Caco-2 (cell line): ENCODE measurements around the gene ARHGAP45. TPM values are rescaled to one million over a fixed set of nuclear protein-coding genes. Genes with fewer than 3 reads are reported as not detected.

Experiments
- BruUV-seq: library from RNA; stranded (reverse); fragments of 400-500 nt; replicated peaks from 2 replicates; lab custom pipeline; 2021; lab: Mats Ljungman, UMichigan
- CTCF ChIA-PET: fragments of 300-600 bp; sonication (Branson Sonifier 250); formaldehyde crosslinking; loops from one replicate; lab custom pipeline; 2022; ENCODE audit warnings: antibody characterized with exemption; lab: Charles Lee
- POLR2A ChIA-PET: fragments of 300-600 bp; sonication (Branson Sonifier 250); formaldehyde crosslinking; loops from one replicate; lab custom pipeline; 2022; ENCODE audit warnings: antibody characterized with exemption; lab: Charles Lee
- DNase-seq, 2 experiments: peaks; one replicate each; pipeline versions ENCODE4 v3.0.0 to v3.0.0-alpha.2; 2020 to 2022
- H3K27me3 ChIP-seq: replicated peaks from 2 replicates; pipeline ENCODE4 v1.6.0; 2011; ENCODE audit warnings: low read length; ENCODE audit not compliant: control insufficient read depth, insufficient read depth
- H3K36me3 ChIP-seq: 2 replicates; pipeline ENCODE4 v1.5.1; 2011; ENCODE audit warnings: low read length; ENCODE audit not compliant: control insufficient read depth, insufficient read depth
- H3K4me1 ChIP-seq: fragments of 250-450 bp; sonication (Bioruptor Pico); 2 replicates; pipeline ENCODE4 v1.5.1; 2020; ENCODE audit warnings: mild to moderate bottlenecking
- H3K4me3 ChIP-seq: 2 replicates; pipeline ENCODE4 v1.5.1; 2011; ENCODE audit warnings: low read depth, mild to moderate bottlenecking, control low read depth, low read length
- H3K9me3 ChIP-seq: fragments of 250-450 bp; sonication (Bioruptor Pico); 2 replicates; pipeline ENCODE4 v1.5.1; 2020; ENCODE audit warnings: mild to moderate bottlenecking, moderate library complexity
- H3K27ac Mint-ChIP-seq: one replicate; pipeline ENCODE4 v1.8.0; 2022; ENCODE audit warnings: mixed read lengths; ENCODE audit not compliant: unreplicated experiment
- H3K27me3 Mint-ChIP-seq: one replicate; pipeline ENCODE4 v1.8.0; 2022; ENCODE audit warnings: mixed read lengths; ENCODE audit not compliant: insufficient read depth, unreplicated experiment
- H3K36me3 Mint-ChIP-seq: one replicate; pipeline ENCODE4 v1.8.0; 2022; ENCODE audit warnings: mild to moderate bottlenecking, mixed read lengths; ENCODE audit not compliant: insufficient read depth, unreplicated experiment
- H3K4me1 Mint-ChIP-seq: one replicate; pipeline ENCODE4 v1.8.0; 2022; ENCODE audit warnings: low read depth, mixed read lengths; ENCODE audit not compliant: unreplicated experiment
- H3K4me3 Mint-ChIP-seq: one replicate; pipeline ENCODE4 v1.8.0; 2022; ENCODE audit warnings: mild to moderate bottlenecking, moderate library complexity, mixed read lengths; ENCODE audit not compliant: unreplicated experiment
- H3K9me3 Mint-ChIP-seq: one replicate; pipeline ENCODE4 v1.8.0; 2022; ENCODE audit warnings: mixed read lengths; ENCODE audit not compliant: unreplicated experiment
- intact Hi-C: fragments of 100-400 bp; cut with micrococcal nuclease; formaldehyde crosslinking; loops from one replicate; pipeline ENCODE4 v1.10.0; 2022; ENCODE audit not compliant: unreplicated experiment
- total RNA-seq: library from RNA; stranded (reverse); gene quantifications from 2 replicates; pipeline ENCODE4 v1.2.3, GENCODE V29; 2022
- TF ChIP-seq, protein P1 (sequence below), 2 experiments: fragments of 200-600 bp in 1 of 2; IDR thresholded peaks; 1 replicate in 1 of 2; 2 replicates in 1 of 2; pipeline versions ENCODE4 v1.5.1 to v1.8.0; 2011 to 2022; ENCODE audit warnings: antibody characterized with exemption in 1 of 2, control low read depth in 1 of 2, inconsistent platforms in 1 of 2, low read depth in 1 of 2, low read length in 1 of 2, mild to moderate bottlenecking in 1 of 2, moderate library complexity in 1 of 2; ENCODE audit not compliant: insufficient read depth in 1 of 2, severe bottlenecking in 1 of 2, unreplicated experiment in 1 of 2

The ARHGAP45 gene
- total RNA-seq, 1 experiment from 2014 or later = 38.6 TPM

DNA sequence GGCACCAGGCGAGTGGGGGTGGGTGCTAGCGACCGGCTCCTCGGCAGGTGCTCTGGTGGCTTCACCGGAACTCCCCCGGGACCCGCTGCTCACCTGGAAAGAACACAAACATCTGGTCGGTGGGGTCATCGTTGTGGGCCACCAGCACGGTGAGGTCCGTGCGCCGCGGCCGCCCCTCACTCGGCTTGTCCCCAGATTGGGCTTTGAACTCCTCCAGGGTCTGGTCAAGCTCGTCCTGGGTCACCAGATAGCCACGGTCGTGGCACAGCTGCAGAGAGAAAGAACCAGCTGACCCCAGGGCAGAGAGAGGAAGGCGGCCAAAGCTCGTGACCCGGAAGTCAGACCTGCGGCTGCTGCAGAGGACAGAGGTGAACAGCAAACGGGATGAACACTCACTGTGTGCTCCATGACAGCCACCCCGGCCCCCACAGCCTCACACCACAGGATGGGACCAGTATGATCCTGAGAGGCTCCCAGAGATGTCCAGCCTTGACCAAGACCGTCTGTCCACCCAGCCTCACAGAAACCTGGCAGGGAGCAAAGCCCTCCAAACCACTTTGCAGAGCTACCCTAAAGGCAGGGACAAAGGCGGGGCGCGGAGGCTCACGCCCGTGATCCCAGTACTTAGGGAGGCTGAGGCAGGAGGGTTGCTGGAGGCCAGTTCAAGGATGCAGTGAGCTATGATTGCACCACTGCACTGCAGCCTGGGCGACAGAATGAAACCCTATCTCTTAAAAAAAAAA is 27.0 kb downstream of the ARHGAP45 start:
- H3K4me1 Mint-ChIP-seq = peaks cover 15% of the 10 kb centered on the region
- no peaks in the 10 kb centered on the region for H3K36me3 ChIP-seq
- H3K27ac Mint-ChIP-seq = peak overlapping the region; percentile 85

DNA sequence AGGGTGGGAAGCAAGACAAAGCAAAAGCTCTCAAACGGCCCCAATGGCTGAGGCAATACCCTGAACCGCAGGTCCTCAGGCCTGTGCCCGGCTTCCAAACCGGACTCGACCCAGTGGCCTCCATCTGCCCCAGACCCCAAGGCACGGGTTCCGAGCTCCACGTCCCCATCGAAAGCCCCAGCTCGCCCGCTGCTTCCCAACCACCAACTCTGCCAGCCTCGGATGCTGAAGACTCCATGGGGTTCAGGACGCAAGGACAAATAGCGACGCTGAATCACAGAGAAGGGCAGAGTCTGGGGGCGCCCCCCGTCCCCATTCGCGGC is 27.6 kb downstream of the ARHGAP45 start:
- Mint-ChIP-seq H3K27me3 (no peaks in the 10 kb centered on the region), H3K36me3 (peaks cover 39% of the 10 kb centered on the region), H3K4me3 (peak overlapping the region; percentile 91), H3K4me1 (peaks cover 17% of the 10 kb centered on the region), H3K27ac (peak overlapping the region; percentile 85), H3K9me3 (no peaks in the 10 kb centered on the region)
- no peaks in the 10 kb centered on the region for H3K27me3 ChIP-seq
- no peaks in the 10 kb centered on the region for H3K9me3 ChIP-seq
- intact Hi-C loops = no loop called here
- peak overlapping the region; percentile 99 for H3K4me3 ChIP-seq
- peaks cover 27% of the 10 kb centered on the region for H3K4me1 ChIP-seq
- CTCF ChIA-PET = interaction anchor here (0.7 kb wide), 1 partner anchor 150 kb away, joined by 3 read pairs; no protein-coding TSS in a partner anchor
- no peak for DNase-seq
- TF ChIP-seq, protein P1, sequence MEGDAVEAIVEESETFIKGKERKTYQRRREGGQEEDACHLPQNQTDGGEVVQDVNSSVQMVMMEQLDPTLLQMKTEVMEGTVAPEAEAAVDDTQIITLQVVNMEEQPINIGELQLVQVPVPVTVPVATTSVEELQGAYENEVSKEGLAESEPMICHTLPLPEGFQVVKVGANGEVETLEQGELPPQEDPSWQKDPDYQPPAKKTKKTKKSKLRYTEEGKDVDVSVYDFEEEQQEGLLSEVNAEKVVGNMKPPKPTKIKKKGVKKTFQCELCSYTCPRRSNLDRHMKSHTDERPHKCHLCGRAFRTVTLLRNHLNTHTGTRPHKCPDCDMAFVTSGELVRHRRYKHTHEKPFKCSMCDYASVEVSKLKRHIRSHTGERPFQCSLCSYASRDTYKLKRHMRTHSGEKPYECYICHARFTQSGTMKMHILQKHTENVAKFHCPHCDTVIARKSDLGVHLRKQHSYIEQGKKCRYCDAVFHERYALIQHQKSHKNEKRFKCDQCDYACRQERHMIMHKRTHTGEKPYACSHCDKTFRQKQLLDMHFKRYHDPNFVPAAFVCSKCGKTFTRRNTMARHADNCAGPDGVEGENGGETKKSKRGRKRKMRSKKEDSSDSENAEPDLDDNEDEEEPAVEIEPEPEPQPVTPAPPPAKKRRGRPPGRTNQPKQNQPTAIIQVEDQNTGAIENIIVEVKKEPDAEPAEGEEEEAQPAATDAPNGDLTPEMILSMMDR (IDR thresholded peaks at IDR 0.05; ENCODE audit: insufficient read depth in 1 of 2, low read depth in 1 of 2, low read length in 1 of 2, severe bottlenecking in 1 of 2, unreplicated experiment in 1 of 2) = no peak
- POLR2A ChIA-PET = no interaction called here
- TSS peak; percentile 43 for BruUV-seq
- H3K36me3 ChIP-seq = no peaks in the 10 kb centered on the region

More for the DNA sequence above, 27.0 kb downstream of the ARHGAP45 start:
- Mint-ChIP-seq H3K4me3 (peak overlapping the region; percentile 91), H3K9me3 (no peaks in the 10 kb centered on the region), H3K27me3 (no peaks in the 10 kb centered on the region), H3K36me3 (peaks cover 41% of the 10 kb centered on the region)
- Histone ChIP-seq H3K4me3 (peak overlapping the region; percentile 99), H3K4me1 (peaks cover 23% of the 10 kb centered on the region), H3K9me3 (no peaks in the 10 kb centered on the region), H3K27me3 (no peaks in the 10 kb centered on the region)
- ChIA-PET CTCF (interaction anchor here (0.7 kb wide), 1 partner anchor 151 kb away, joined by 3 read pairs; no protein-coding TSS in a partner anchor), POLR2A (no interaction called here)
- TF ChIP-seq, protein P1 (IDR thresholded peaks at IDR 0.05; ENCODE audit: insufficient read depth in 1 of 2, low read depth in 1 of 2, low read length in 1 of 2, severe bottlenecking in 1 of 2, unreplicated experiment in 1 of 2) = no peak
- BruUV-seq = no TSS peak
- DNase-seq = no peak
- intact Hi-C loops = no loop called here

DNA sequence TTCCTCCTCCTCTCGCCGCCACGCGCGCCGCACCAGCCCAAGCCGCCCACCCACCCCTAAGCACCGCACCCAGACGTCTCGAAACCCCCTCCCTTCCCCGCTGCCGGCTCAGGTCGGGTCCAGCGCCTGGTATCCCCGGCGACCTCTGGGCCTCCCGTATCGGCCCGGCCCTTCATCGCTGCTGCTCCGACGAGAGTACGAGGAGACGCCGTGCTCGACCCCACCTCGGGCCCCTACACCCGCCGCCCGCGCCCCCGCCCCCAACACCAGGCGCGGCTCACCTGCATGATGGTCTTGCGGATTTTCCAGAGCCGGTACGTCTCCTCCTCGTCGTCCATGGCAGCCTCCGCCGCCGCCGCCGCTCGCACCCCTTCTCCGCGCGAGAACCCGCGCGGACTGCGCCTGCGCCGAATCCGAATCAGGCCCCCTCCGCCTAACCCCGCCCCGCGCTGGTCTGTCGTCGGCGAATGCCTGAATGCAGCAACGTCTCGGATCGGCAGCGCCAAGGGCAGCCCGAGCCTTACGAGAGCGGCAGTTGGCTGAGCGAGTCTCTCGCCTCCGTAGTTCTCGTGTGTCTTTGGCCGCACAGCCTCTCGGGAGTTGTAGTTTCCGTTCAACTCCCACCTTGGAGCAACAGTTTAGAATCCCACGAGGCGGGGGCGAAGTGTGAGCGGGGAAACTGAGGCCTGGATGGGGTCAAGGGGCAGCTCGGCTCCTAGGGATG is 28.2 kb downstream of the ARHGAP45 start, which contains the start of gene POLR2E:
TSS of gene POLR2E (minus strand) at position 398 of the 724 bp plus-strand sequence. CDS start at position 338, 60 bp downstream.
- peak; percentile 95 to 97 for DNase-seq
- no peaks in the 10 kb centered on the region for H3K27me3 ChIP-seq
- H3K9me3 ChIP-seq = no peaks in the 10 kb centered on the region
- TF ChIP-seq, protein P1 (IDR thresholded peaks at IDR 0.05; ENCODE audit: insufficient read depth in 1 of 2, low read depth in 1 of 2, low read length in 1 of 2, severe bottlenecking in 1 of 2, unreplicated experiment in 1 of 2) = no peak
- H3K4me1 ChIP-seq = peaks cover 27% of the 10 kb centered on the region
- ChIA-PET POLR2A (no interaction called here), CTCF (no interaction called here)
- no peaks in the 10 kb centered on the region for H3K27me3 Mint-ChIP-seq
- H3K9me3 Mint-ChIP-seq = no peaks in the 10 kb centered on the region
- H3K4me1 Mint-ChIP-seq = peaks cover 17% of the 10 kb centered on the region
- no peaks in the 10 kb centered on the region for H3K36me3 ChIP-seq
- H3K4me3 ChIP-seq = peak within 1 kb of the TSS; percentile 99
- peak within 1 kb of the TSS; percentile 85 for H3K27ac Mint-ChIP-seq
- intact Hi-C loops = loop anchor here (1.0 kb wide), 1 partner anchor 8 kb away; the partner anchor contains the start of gene GPX4
- peaks cover 39% of the 10 kb centered on the region for H3K36me3 Mint-ChIP-seq
- BruUV-seq = no TSS peak
- H3K4me3 Mint-ChIP-seq = peak within 1 kb of the TSS; percentile 91
